Stimulated activated CD4-positive, alpha-beta T cell treated with anti-CD3 and anti-CD28 coated beads, Interleukin-12 subunit alpha, Interleukin-12 subunit beta, amount 100 ng/mL, for 24 hours (primary cell): ENCODE results near the gene RAX2.
A peak's percentile ranks its signal among the peaks of the same experiment; 100 is the strongest.
"Not testable (repeated sequence)": the region's sequence is repeated elsewhere in the genome, so short reads cannot be mapped to it uniquely, and the experiment has no call there.

Experiments
- DNase-seq, 2 experiments: peaks; one replicate each; pipeline ENCODE4 v3.0.0-alpha.2; 2020; ENCODE audit warnings: low read depth in 2 of 2

Gene RAX2

GRCh38 chr19:3778104-3778867, 6.3 kb upstream of the RAX2 start:
- DNase-seq, result no peak

- DNase-seq, result no peak
These were observed 4.5 kb upstream of the RAX2 start for GRCh38 chr19:3776479-3777040.

- no peak for DNase-seq
These were observed 3.8 kb upstream of the RAX2 start for GRCh38 chr19:3775831-3776230.

GRCh38 chr19:3775374-3775711, 3.3 kb upstream of the RAX2 start:
- DNase-seq, result no peak

- no peak for DNase-seq
These were observed 2.8 kb upstream of the RAX2 start for GRCh38 chr19:3774621-3775373.

- DNase-seq, result no peak
These were observed 1.9 kb upstream of the RAX2 start for GRCh38 chr19:3773814-3774515.

GRCh38 chr19:3771000-3771905, 775 bp downstream of the RAX2 start:
- DNase-seq, result no peak

GRCh38 chr19:3770136-3770999, 1.7 kb downstream of the RAX2 start:
- no peak for DNase-seq

- DNase-seq, result no peak
These were observed 2.5 kb downstream of the RAX2 start for GRCh38 chr19:3769494-3769893.

- DNase-seq, result no peak
These were observed 3.3 kb downstream of the RAX2 start for GRCh38 chr19:3768748-3769099.

- DNase-seq, result no peak
These were observed 3.8 kb downstream of the RAX2 start for GRCh38 chr19:3768015-3768747.

- DNase-seq, result no peak
These were observed 5.0 kb downstream of the RAX2 start for GRCh38 chr19:3767050-3767449.

- no peak for DNase-seq
These were observed 5.5 kb downstream of the RAX2 start for GRCh38 chr19:3766520-3766919.

- not testable (repeated sequence) for DNase-seq
These were observed 6.3 kb downstream of the RAX2 start for GRCh38 chr19:3765757-3766156.

- no peak for DNase-seq
These were observed 6.9 kb downstream of the RAX2 start for GRCh38 chr19:3765121-3765520.

- peak; percentile 99 for DNase-seq
These were observed 9.2 kb downstream of the RAX2 start, which contains the start of gene MRPL54 for GRCh38 chr19:3762501-3763459. TSS of gene MRPL54 (plus strand) at chr19:3762682. CDS start at chr19:3762701, 19 bp downstream.

GRCh38 chr19:3762130-3762473, 9.9 kb downstream of the RAX2 start:
- no peak for DNase-seq

GRCh38 chr19:3761382-3762129, 10.5 kb downstream of the RAX2 start, which contains the start of gene APBA3:
TSS of gene APBA3 (minus strand) at chr19:3761692. CDS start at chr19:3760264, 1,428 bp downstream.
- peak; percentile 94 to 96 for DNase-seq
